GM20000 (cell line): Measurements from ENCODE around the gene HLA-DQB1.

Source experiments
- DNase-seq: peaks from one replicate; pipeline ENCODE4 v3.0.0; 2012; ENCODE audit warnings: low spot score
- CTCF ChIP-seq: IDR thresholded peaks from 2 replicates; pipeline ENCODE4 v1.5.1; 2012; ENCODE audit warnings: mild to moderate bottlenecking, control low read depth; ENCODE audit errors: extremely low read depth, missing control alignments

The HLA-DQB1 gene

DNA sequence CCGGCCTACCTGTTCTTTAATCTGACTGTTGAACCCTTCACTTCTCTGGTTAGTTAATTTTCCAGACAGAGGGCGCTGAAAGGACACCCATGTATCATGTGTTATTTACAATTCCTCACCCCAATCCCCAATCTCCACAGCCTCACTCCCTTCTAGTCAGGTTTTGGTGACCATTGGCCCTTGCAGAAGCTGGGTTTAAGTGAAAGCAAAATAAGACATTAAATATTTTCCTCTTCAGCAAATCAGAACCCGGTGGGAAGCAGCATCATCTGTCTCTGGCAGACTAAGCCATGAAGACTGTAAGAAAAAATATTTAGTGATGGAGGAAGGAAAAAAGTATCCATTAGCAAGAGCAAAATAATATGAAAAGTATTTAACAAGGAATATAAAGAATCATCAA is 38.6 kb downstream of the HLA-DQB1 start:
- TF ChIP-seq CTCF: no peak
- DNase-seq: peak; percentile 25

DNA sequence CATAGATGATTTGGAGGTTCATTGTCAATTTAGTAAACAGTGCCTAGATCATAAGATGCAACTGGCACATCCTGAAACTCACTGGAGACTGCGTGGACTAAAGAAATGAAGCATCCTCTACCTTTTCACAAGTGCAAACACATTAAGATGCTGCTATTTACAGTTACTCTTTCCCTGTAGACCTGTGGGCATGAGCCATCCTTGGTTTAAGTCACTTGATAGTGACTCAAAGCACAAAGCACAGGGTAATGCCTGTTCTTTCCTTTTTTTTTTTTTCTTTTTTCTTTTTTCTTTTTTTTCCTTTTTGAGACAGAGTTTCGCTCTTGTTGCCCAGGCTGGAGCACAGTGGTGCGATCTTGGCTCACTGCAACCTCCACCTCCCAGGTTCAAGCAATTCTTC is 39.2 kb downstream of the HLA-DQB1 start:
- TF ChIP-seq CTCF: no peak
- no peak for DNase-seq

DNA sequence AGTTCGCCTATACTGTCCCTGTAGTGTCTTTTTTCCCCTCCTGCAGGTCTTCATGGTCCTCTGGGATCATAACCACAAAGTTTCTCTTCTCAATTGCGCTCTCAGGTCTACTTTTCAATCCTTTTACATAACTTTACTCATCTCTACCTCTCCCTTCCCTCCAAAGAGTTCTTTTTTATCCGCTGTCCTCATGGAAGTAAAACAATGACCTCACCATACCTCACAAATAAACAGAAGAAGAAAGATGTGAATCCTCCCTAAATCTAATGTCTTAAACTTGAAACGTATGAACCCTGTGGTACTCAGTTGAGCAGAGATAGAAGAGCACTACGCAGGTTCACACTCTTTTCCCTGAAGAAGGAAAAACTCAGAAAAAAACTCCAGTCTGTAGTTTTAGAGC is 41.3 kb downstream of the HLA-DQB1 start:
- no peak for TF ChIP-seq CTCF
- no peak for DNase-seq

- TF ChIP-seq CTCF: no peak
- DNase-seq: no peak
Measured at GRCh38 chr6:32624565-32624964, 41.9 kb downstream of the HLA-DQB1 start.

- no peak for TF ChIP-seq CTCF
- DNase-seq: no peak
Measured at GRCh38 chr6:32623693-32624092, 42.8 kb downstream of the HLA-DQB1 start.

- peak; percentile 38 for DNase-seq
- TF ChIP-seq CTCF: no peak
Measured at GRCh38 chr6:32622545-32623401, 43.7 kb downstream of the HLA-DQB1 start.

GRCh38 chr6:32621372-32621771 is 45.1 kb downstream of the HLA-DQB1 start:
- TF ChIP-seq CTCF: no peak
- DNase-seq: no peak
